GM12878 (cell line): ENCODE measurements around the gene PAIP2. TPM values are rescaled to one million over a fixed set of nuclear protein-coding genes. Genes with fewer than 3 reads are reported as not detected.

Source experiments
- ATAC-seq: fragments of 200-7000 bp; cut with Tn5 transposase; 3 replicates; pipeline ENCODE4 v1.9.1; 2020; ENCODE audit warnings: mild to moderate bottlenecking, moderate library complexity
- BruUV-seq: library from RNA; stranded (reverse); fragments of 400-500 nt; replicated peaks from 2 replicates; lab custom pipeline; 2021; lab: Mats Ljungman, UMichigan
- CTCF ChIA-PET: fragments of 300-600 bp; sonication (Branson Sonifier 250); formaldehyde crosslinking; extraction: SDS; loops from one replicate; lab custom pipeline; 2021; ENCODE audit warnings: inconsistent platforms; lab: Yijun Ruan, JAX
- POLR2A ChIA-PET: fragments of 350-600 bp; formaldehyde crosslinking; extraction: SDS; loops from one replicate; lab custom pipeline; 2021; ENCODE audit warnings: inconsistent platforms; lab: Charles Lee
- RAD21 ChIA-PET: fragments of 300-600 bp; sonication (Branson Sonifier 250); formaldehyde crosslinking; loops from one replicate; lab custom pipeline; 2023; ENCODE audit warnings: antibody characterized with exemption; ENCODE audit not compliant: unreplicated experiment; lab: Charles Lee
- SMC1A ChIA-PET: fragments of 300-600 bp; sonication (Branson Sonifier 250); formaldehyde crosslinking; loops from one replicate; lab custom pipeline; 2023; ENCODE audit not compliant: unreplicated experiment, uncharacterized antibody; lab: Charles Lee
- DNase-seq: peaks from one replicate; pipeline ENCODE4 v3.0.0-alpha.2; 2011; ENCODE audit warnings: low read depth, low spot score
- FAIRE-seq: peaks from 3 replicates; lab custom pipeline; 2011; peaks lifted over from hg19 to GRCh38; lab: Jason Lieb, UNC
- H2AFZ ChIP-seq: 2 replicates; pipeline ENCODE4 v1.6.0; 2011; ENCODE audit warnings: low read depth, low read length, control low read depth; ENCODE audit not compliant: control insufficient read depth
- H3K27ac ChIP-seq: 2 replicates; pipeline ENCODE4 v1.5.1; 2011; ENCODE audit warnings: control low read depth; ENCODE audit not compliant: control insufficient read depth, insufficient read depth
- H3K27me3 ChIP-seq, 2 experiments: replicated peaks in 1 of 2; 2 replicates each; pipeline versions ENCODE4 v1.6.0 to v1.6.1; 2011; ENCODE audit warnings: low read length in 1 of 2; ENCODE audit not compliant: control insufficient read depth in 2 of 2, insufficient read depth in 2 of 2
- H3K36me3 ChIP-seq, 2 experiments: 2 replicates each; pipeline ENCODE4 v1.5.1; 2011; ENCODE audit warnings: low read length in 1 of 2; ENCODE audit not compliant: control insufficient read depth in 2 of 2, insufficient read depth in 2 of 2
- H3K4me1 ChIP-seq: 2 replicates; pipeline ENCODE4 v1.6.1; 2011; ENCODE audit warnings: mild to moderate bottlenecking, low read length, moderate library complexity, mixed read lengths; ENCODE audit not compliant: control insufficient read depth, insufficient read depth
- H3K4me2 ChIP-seq: 2 replicates; pipeline ENCODE4 v1.6.0; 2011; ENCODE audit warnings: control low read depth; ENCODE audit not compliant: control insufficient read depth, insufficient read depth
- H3K4me3 ChIP-seq: fragments of 200-600 bp; sonication (generic); 2 replicates; pipeline ENCODE4 v1.5.1; 2016
- H3K79me2 ChIP-seq: 2 replicates; pipeline ENCODE4 v1.6.0; 2011; ENCODE audit warnings: low read length; ENCODE audit not compliant: control insufficient read depth, insufficient read depth
- H3K9ac ChIP-seq: 2 replicates; pipeline ENCODE4 v1.8.0; 2011; ENCODE audit warnings: low read length, control low read depth, mixed read lengths; ENCODE audit not compliant: control insufficient read depth, insufficient read depth
- H3K9me3 ChIP-seq: replicated peaks from 3 replicates; pipeline ENCODE4 v1.5.1; 2011; ENCODE audit warnings: mild to moderate bottlenecking, low read length; ENCODE audit not compliant: control insufficient read depth, insufficient read depth
- H4K20me1 ChIP-seq: 2 replicates; pipeline ENCODE4 v1.6.0; 2011; ENCODE audit not compliant: control insufficient read depth, insufficient read depth
- E4F1 ChIP-seq: fragments of 450-650 bp; IDR thresholded peaks from 2 replicates; pipeline ENCODE4 v1.6.1; 2018; ENCODE audit warnings: borderline replicate concordance, mild to moderate bottlenecking; ENCODE audit not compliant: partially characterized antibody
- EED ChIP-seq: sonication (generic); IDR thresholded peaks from 2 replicates; pipeline ENCODE4 v1.6.1; 2016; ENCODE audit warnings: antibody characterized with exemption, low read depth
- IKZF2 ChIP-seq, 2 experiments: fragments of 450-650 bp; IDR thresholded peaks; 2 replicates each; pipeline ENCODE4 v1.6.1; 2017; ENCODE audit warnings: mild to moderate bottlenecking in 2 of 2, moderate library complexity in 2 of 2
- JUNB ChIP-seq: IDR thresholded peaks from 2 replicates; pipeline ENCODE4 v1.6.1; 2016; ENCODE audit warnings: antibody characterized with exemption, mild to moderate bottlenecking
- KDM1A ChIP-seq: fragments of 200-600 bp; sonication (generic); IDR thresholded peaks from 2 replicates; pipeline ENCODE4 v1.6.1; 2016; ENCODE audit warnings: borderline replicate concordance
- MEF2B ChIP-seq: fragments of 450-650 bp; IDR thresholded peaks from 2 replicates; pipeline ENCODE4 v1.6.1; 2018; ENCODE audit warnings: mild to moderate bottlenecking, moderate library complexity; ENCODE audit not compliant: partially characterized antibody, poor library complexity, severe bottlenecking
- MTA3 ChIP-seq: IDR thresholded peaks from 2 replicates; pipeline ENCODE4 v1.6.1; 2012; ENCODE audit warnings: low read length, inconsistent platforms, borderline replicate concordance
- PML ChIP-seq: IDR thresholded peaks from 2 replicates; pipeline ENCODE4 v1.6.1; 2012; ENCODE audit warnings: low read length, inconsistent platforms
- POU2F2 ChIP-seq: IDR thresholded peaks from 3 replicates; pipeline ENCODE4 v1.6.1; 2011; ENCODE audit warnings: low read depth, mild to moderate bottlenecking, low read length, borderline replicate concordance
- RAD21 ChIP-seq: IDR thresholded peaks from 2 replicates; pipeline ENCODE4 v1.6.1; 2011; ENCODE audit warnings: mild to moderate bottlenecking, low read depth, low read length, moderate library complexity; ENCODE audit not compliant: insufficient read depth
- RELA ChIP-seq: fragments of 450-650 bp; IDR thresholded peaks from 2 replicates; pipeline ENCODE4 v1.8.0; 2014; ENCODE audit warnings: borderline replicate concordance; ENCODE audit not compliant: partially characterized antibody
- SRF ChIP-seq, 2 experiments: IDR thresholded peaks; 2 replicates each; pipeline ENCODE4 v1.6.1; 2011; ENCODE audit warnings: low read depth in 2 of 2, low read length in 2 of 2, mild to moderate bottlenecking in 1 of 2, moderate library complexity in 1 of 2
- ZNF207 ChIP-seq: fragments of 450-650 bp; IDR thresholded peaks from 2 replicates; pipeline ENCODE4 v1.6.1; 2014; ENCODE audit warnings: antibody characterized with exemption, mild to moderate bottlenecking, borderline replicate concordance
- WGBS: methylation state at CpG from one replicate; pipeline ENCODE4 v1.1.6; 2016; ENCODE audit warnings: low lambda C conversion rate; ENCODE audit not compliant: insufficient replicate concordance, insufficient coverage; ENCODE audit errors: missing lambda C conversion rate; 5-methylcytosine and 5-hydroxymethylcytosine counted together
- in situ Hi-C: fragments of 300-500 bp; cut with MboI; formaldehyde crosslinking; loops from 9 replicates; pipeline ENCODE4 v1.14.3; 2018; ENCODE audit warnings: mixed read lengths
- intact Hi-C: fragments of 100-400 bp; cut with micrococcal nuclease; formaldehyde crosslinking; loops from one replicate; pipeline ENCODE4 v1.14.2; 2022; ENCODE audit not compliant: unreplicated experiment
- polyA plus RNA-seq, 11 experiments: library from polyadenylated mRNA; depleted of rRNA in 4 of 11; unstranded in 6 of 11; stranded (reverse) in 5 of 11; fragments of >200 nt; fragmentation: Nextera tagmentation in 4 of 11; fragmentation: Illumina TruSeq in 1 of 11; extraction: Ambion mirVana in 4 of 11; extraction: Trizol in 1 of 11; gene quantifications; 1 replicate in 1 of 11; 2 replicates in 10 of 11; pipeline versions ENCODE4 v1.2.1 to v1.2.3, GENCODE V29; 2011 to 2016; ENCODE audit warnings: inconsistent platforms in 2 of 11, missing spikeins in 2 of 11, low read depth in 1 of 11
- total RNA-seq, 4 experiments: library from RNA; depleted of rRNA in 3 of 4; stranded (reverse); fragments of >200 nt in 3 of 4; fragmentation: Illumina TruSeq in 1 of 4; extraction: Trizol in 1 of 4; gene quantifications; 2 replicates each; pipeline versions ENCODE4 v1.2.1 to v1.2.3, GENCODE V29; 2013 to 2021

PAIP2 gene
- total and polyA plus RNA-seq, 10 of the 15 experiments (the other 5 are each of a cell fraction or from before 2014, with no cell fraction given), result 49.9 to 154 (median 102) TPM

GRCh38 chr5:139340051-139340450 lies 1.6 kb upstream of the PAIP2 start (continued):
- TF ChIP-seq E4F1 (no peak), RAD21 (no peak), POU2F2 (no peak), ZNF207 (no peak), JUNB (no peak)
- TF ChIP-seq, all 136 proteins: peak for 0

GRCh38 chr5:139341187-139341688 lies 416 bp upstream of the PAIP2 start:
- Histone ChIP-seq H3K4me3 (peak overlapping the region; percentile 93), H3K4me2 (peak overlapping the region; percentile 82), H2AFZ (peak overlapping the region; percentile 93), H3K27ac (no peak overlapping the region; the same call in 1 of the 2 replicates), H3K9me3 (no peaks in the 10 kb centered on the region), H3K27me3 (no peaks in the 10 kb centered on the region), H3K4me1 (peaks cover 11% of the 10 kb centered on the region), H4K20me1 (no peaks in the 10 kb centered on the region), H3K9ac (peak overlapping the region; percentile 94), H3K36me3 (no peaks in the 10 kb centered on the region), H3K79me2 (peaks cover 41% of the 10 kb centered on the region)
- ChIA-PET SMC1A (interaction anchor here (1.1 to 1.8 kb wide), 10 partner anchors 16 to 90 kb away, joined by 3 to 14 read pairs (median 5); partner anchors contain the start of gene SPATA24), CTCF (interaction anchor here (0.7 to 3.1 kb wide), 19 partner anchors 8 to 173 kb away, joined by 3 to 24 read pairs (median 5); no protein-coding TSS in a partner anchor), POLR2A (interaction anchor here (1.0 to 3.2 kb wide), 8 partner anchors 10 to 90 kb away, joined by 5 to 51 read pairs (median 8); partner anchors contain the start of genes MATR3 and MZB1), RAD21 (interaction anchor here (0.6 to 3.8 kb wide), 13 partner anchors 9 to 798 kb away, joined by 3 to 42 read pairs (median 5); partner anchors contain the start of genes ETF1 and MZB1)
- under 1% methylated on average over 17 of the region's 17 CpGs for WGBS
- peak in 1 of 2 experiments; percentile 47; a peak in 3 of 4 replicates for TF ChIP-seq IKZF2 (IDR thresholded peaks at IDR 0.05)
- no peak for TF ChIP-seq KDM1A
- no peak for TF ChIP-seq SRF (IDR thresholded peaks at IDR 0.05; ENCODE audit: low read depth in 2 of 2, low read length in 2 of 2)
- TF ChIP-seq PML, result peak; percentile 9; the same call in 1 of the 2 replicates
- TF ChIP-seq RELA, result peak; percentile 79
- peak; percentile 29; the same call in 1 of the 2 replicates for TF ChIP-seq EED
- no peak for TF ChIP-seq MEF2B
- 0 out of 2 replicates have a peak, but pooled peaks have one; percentile 26 for TF ChIP-seq MTA3
- in situ Hi-C loops, result no loop called here
- FAIRE-seq (no peak), ATAC-seq (no peak; the same call in 2 of the 3 replicates), DNase-seq (no peak)
- intact Hi-C loops, result loop anchor here (2.0 kb wide), 1 partner anchor 52 kb away; no protein-coding TSS in a partner anchor
- BruUV-seq, result no TSS peak
